ENCODE measurements around the gene TNPO3. TPM values are rescaled to one million over a fixed set of nuclear protein-coding genes. Genes with fewer than 3 reads are reported as not detected.

TNPO3 gene
- total RNA-seq, 4 donors from 2014 or later = 34.6 to 48.5 (median 45.2) TPM

DNA sequence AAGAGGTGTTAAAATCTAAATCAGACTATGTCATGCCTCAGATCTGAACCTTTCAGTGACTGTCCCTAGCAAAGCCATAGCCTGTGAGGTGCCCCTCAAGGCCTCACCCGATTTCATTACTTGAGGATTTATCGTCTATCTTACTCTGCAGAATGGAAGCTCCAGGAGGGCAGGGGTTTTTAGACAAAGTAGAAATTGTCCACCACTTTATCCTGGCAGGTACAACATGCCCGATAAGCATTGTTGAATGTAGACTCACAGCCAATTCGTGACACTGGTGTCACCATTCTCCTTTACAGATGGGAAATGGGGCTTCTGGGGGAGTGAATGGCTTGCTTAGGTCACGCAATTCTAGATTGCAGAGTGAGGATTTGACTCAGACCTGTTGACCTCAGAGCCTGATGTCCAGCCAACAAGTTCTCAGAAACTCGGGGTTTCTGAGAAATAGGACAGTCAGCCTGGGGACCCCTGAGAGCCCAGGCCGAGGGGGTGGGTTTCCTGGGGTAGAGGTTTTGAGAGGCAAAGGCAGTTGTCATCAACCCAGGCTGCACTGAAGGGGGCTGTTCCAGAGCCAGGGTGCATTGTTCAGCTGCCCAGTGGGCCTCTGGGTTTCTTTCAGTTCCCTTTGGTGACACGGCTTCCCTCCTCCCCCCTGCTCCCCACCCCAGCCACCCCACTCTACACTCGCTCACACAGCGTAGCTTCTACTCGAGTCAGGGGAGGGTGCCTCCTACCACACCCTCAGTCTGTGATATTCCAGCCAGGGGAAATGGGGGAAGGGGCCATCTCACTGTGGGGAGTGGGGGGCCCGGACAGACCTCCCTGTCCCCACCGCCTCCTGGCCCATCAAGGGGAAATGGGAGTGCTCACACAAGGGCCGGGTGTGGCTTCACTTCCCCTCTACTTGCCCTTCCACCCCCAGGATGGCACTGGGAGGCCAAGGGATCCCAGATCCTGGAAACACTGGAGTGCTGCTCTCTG is 120.3 kb downstream of the TNPO3 start:
- 78 to 87% methylated on average over 4 to 5 of the region's 14 CpGs for WGBS, 2 donors (ENCODE audit: low coverage in 1 of 2)
- H3K27me3 ChIP-seq = peaks cover 62% of the 10 kb centered on the region
- peak overlapping the region in 1 of 4 donors; percentile 6 for H3K27ac ChIP-seq
- no peaks in the 10 kb centered on the region for H3K9me3 ChIP-seq
- peaks cover 0 to 21% (median 10%) of the 10 kb centered on the region in 3 donors for H3K4me1 ChIP-seq
- TF ChIP-seq POLR2A (IDR thresholded peaks at IDR 0.05) = no peak
- no peak for TF ChIP-seq EP300 (IDR thresholded peaks at IDR 0.05)
- TF ChIP-seq POLR2AphosphoS5 (IDR thresholded peaks at IDR 0.05) = no peak
- TF ChIP-seq, protein P1, sequence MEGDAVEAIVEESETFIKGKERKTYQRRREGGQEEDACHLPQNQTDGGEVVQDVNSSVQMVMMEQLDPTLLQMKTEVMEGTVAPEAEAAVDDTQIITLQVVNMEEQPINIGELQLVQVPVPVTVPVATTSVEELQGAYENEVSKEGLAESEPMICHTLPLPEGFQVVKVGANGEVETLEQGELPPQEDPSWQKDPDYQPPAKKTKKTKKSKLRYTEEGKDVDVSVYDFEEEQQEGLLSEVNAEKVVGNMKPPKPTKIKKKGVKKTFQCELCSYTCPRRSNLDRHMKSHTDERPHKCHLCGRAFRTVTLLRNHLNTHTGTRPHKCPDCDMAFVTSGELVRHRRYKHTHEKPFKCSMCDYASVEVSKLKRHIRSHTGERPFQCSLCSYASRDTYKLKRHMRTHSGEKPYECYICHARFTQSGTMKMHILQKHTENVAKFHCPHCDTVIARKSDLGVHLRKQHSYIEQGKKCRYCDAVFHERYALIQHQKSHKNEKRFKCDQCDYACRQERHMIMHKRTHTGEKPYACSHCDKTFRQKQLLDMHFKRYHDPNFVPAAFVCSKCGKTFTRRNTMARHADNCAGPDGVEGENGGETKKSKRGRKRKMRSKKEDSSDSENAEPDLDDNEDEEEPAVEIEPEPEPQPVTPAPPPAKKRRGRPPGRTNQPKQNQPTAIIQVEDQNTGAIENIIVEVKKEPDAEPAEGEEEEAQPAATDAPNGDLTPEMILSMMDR (IDR thresholded peaks at IDR 0.05) = no peak
- no peak overlapping the region for H3K4me3 ChIP-seq
- H3K36me3 ChIP-seq = no peaks in the 10 kb centered on the region
- peak; percentile 24 for ATAC-seq

DNA sequence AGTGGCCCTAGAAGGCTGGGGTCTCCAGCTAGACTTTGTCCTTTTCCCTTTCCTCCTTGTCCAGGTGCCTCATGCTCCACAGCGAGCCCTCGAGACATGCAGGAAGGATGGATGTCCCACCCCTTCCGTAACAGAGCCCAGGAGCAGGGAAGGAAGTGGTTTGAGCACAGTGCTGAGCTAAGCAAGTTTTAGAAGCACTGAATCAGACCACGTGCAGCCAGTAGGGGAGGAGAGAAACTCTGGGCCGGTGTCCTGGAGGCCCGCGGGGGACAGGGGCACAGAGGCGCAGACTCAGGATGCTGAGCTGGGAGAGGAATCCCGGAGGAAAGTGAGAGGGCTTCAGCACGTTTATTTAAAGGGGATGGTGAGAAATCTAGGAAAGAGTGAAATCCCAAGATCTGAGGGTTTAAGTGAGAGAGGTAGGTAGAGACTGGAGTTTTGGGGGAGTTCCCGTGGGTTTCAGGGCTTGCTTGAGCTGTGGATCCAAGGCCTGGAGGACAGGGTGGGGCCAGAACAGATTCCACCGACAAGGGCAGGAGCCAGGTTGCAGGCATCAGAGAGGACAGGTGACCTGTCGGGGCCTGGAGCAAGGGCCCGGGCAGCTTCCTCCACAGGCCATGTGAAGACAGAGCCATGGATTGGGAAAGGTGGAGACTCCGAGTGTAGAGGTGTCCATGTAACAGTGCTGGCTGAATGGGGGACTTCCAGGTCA is 121.6 kb downstream of the TNPO3 start:
- 33 to 54% methylated on average over 8 to 10 of the region's 15 CpGs for WGBS, 2 donors (ENCODE audit: low coverage in 1 of 2)
- TF ChIP-seq POLR2AphosphoS5 (IDR thresholded peaks at IDR 0.05) (no peak), EP300 (IDR thresholded peaks at IDR 0.05) (no peak)
- Histone ChIP-seq H3K4me3 (no peak overlapping the region), H3K9me3 (no peaks in the 10 kb centered on the region), H3K36me3 (no peaks in the 10 kb centered on the region), H3K4me1 (peaks cover 0 to 11% (median 3%) of the 10 kb centered on the region in 3 donors), H3K27me3 (peaks cover 62% of the 10 kb centered on the region), H3K27ac (peak overlapping the region in 1 of 4 donors; percentile 14)
- ATAC-seq = no peak

DNA sequence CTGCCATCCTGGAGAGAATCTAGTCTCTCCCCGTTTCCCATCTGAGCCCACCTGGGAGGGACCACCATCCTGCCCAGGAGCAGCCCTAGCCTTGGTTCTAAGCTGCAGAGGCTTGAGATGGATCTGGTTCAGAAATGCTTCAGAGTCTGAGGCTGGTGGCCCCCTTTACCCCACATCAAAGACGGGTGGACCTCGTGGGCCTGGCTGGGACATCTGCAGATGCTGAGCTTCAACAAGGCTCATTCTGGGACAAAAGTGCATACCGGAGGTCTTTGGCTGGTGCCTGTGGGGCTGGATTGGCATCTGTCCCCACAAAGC is 122.1 kb downstream of the TNPO3 start:
- whole genome bisulfite sequencing, 2 donors (ENCODE audit: low coverage in 1 of 2) = no CpG with 5 or more reads among the region's 4 CpGs
- no peak overlapping the region for H3K27ac ChIP-seq
- ATAC-seq = no peak
- H3K9me3 ChIP-seq = no peaks in the 10 kb centered on the region
- peaks cover 0 to 6% (median 0%) of the 10 kb centered on the region in 3 donors for H3K4me1 ChIP-seq
- no peak for TF ChIP-seq POLR2AphosphoS5 (IDR thresholded peaks at IDR 0.05)
- TF ChIP-seq EP300 (IDR thresholded peaks at IDR 0.05) = no peak
- TF ChIP-seq, protein P1 (IDR thresholded peaks at IDR 0.05) = no peak
- no peak for TF ChIP-seq POLR2A (IDR thresholded peaks at IDR 0.05)
- H3K36me3 ChIP-seq = no peaks in the 10 kb centered on the region
- H3K27me3 ChIP-seq = peaks cover 62% of the 10 kb centered on the region
- no peak overlapping the region for H3K4me3 ChIP-seq

DNA sequence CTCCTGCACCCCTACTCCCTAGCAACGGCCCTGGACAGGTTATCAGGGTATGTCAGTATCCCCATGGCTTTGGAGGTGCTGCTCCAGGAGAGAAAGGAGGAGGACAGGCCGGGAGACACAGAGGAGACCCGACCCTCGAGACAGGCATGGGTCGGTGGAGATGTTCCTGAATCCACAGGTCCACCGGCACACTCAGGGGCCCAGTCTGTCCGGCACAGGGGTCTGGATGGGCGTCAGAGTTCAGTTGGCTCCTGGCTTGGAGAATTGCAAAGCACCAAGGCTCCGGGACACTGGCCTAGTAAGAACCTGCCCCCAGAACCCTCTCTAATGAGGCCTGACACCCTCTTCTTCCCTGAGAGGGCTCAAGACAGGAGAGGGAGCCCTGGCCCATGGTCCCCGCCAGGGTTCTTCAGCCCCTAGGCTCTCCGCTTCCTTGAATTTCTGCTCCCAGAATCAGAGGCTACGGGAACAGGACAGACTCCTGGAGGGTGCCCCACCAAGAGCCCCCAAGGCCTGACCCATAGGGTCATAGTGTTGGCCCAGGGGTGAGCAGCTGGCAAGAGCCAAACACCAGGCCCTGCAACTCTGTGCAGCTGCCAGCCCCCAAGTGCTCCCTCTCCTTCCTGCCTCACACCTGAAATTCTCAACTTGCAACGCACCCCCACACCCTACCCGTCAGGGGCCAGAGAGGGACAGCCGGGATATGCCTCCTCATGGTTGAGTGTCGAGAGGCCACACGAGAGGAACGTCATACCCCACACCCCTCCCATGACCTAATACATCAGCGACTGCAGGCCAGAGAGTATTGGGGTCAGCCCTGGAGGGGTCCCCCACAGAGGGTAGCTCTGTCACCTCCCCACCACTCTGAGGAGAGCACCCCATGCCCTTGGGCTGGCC is 122.7 kb downstream of the TNPO3 start:
- H3K36me3 ChIP-seq = no peaks in the 10 kb centered on the region
- H3K4me1 ChIP-seq = peaks cover 0 to under 1% (median 0%) of the 10 kb centered on the region in 3 donors
- H3K27me3 ChIP-seq = peaks cover 58% of the 10 kb centered on the region
- 83 to 96% methylated on average over 1 to 5 of the region's 19 CpGs for WGBS, 2 donors (ENCODE audit: low coverage in 1 of 2)
- no peak overlapping the region for H3K27ac ChIP-seq
- TF ChIP-seq EP300 (IDR thresholded peaks at IDR 0.05) (no peak), POLR2A (IDR thresholded peaks at IDR 0.05) (no peak), POLR2AphosphoS5 (IDR thresholded peaks at IDR 0.05) (no peak)
- TF ChIP-seq, protein P1 (IDR thresholded peaks at IDR 0.05) = no peak
- H3K9me3 ChIP-seq = no peaks in the 10 kb centered on the region
- H3K4me3 ChIP-seq = no peak overlapping the region
- no peak for ATAC-seq

Data from gastroesophageal sphincter (tissue), 4 donors.